ENCODE results near the gene PIM1. TPM values are rescaled to one million over a fixed set of nuclear protein-coding genes. Genes with fewer than 3 reads are reported as not detected.

PIM1 gene
- total and polyA plus RNA-seq, 9 of the 15 experiments (the other 6 are each of a cell fraction or from before 2014, with no cell fraction given) = 19.0 to 789 (median 212) TPM

- FAIRE-seq = no peak
- ChIA-PET CTCF (ENCODE audit: low intra/inter-chr PET ratio) (no interaction called here), POLR2A (interaction anchor here (0.6 to 1.1 kb wide), 4 partner anchors 8 to 29 kb away, joined by 3 to 4 read pairs (median 4); no protein-coding TSS in a partner anchor)
- BruUV-seq (replicated peaks) = no TSS peak
- H4K20me1 ChIP-seq (replicated peaks; ENCODE audit: control insufficient read depth, insufficient read depth, low read length) = no peaks in the 10 kb centered on the region
- no peaks in the 10 kb centered on the region for H3K79me2 ChIP-seq (ENCODE audit: control insufficient read depth, insufficient read depth, low read length)
- 78% methylated on average over 8 of the region's 8 CpGs for WGBS (ENCODE audit: insufficient coverage, low coverage, missing lambda C conversion rate)
- H3K4me1 ChIP-seq (replicated peaks in 1 of 2; ENCODE audit: control insufficient read depth in 2 of 2, insufficient read depth in 2 of 2, low read length in 2 of 2) = peaks cover 30 to 35% of the 10 kb centered on the region in 2 experiments
- no peak overlapping the region for H2AFZ ChIP-seq (ENCODE audit: low read depth, low read length)
- H3K4me2 ChIP-seq (ENCODE audit: insufficient read depth, low read length) = no peak overlapping the region
- peak overlapping the region in 1 of 2 experiments; percentile 1; a peak in 1 of 4 replicates for H3K9ac ChIP-seq (ENCODE audit: insufficient read depth in 1 of 2, low read depth in 2 of 2, low read length in 2 of 2)
- H3K36me3 ChIP-seq (ENCODE audit: control insufficient read depth, insufficient read depth, low read length) = no peaks in the 10 kb centered on the region
- in situ Hi-C loops (cut with MboI) = no loop called here
- H3K9me3 ChIP-seq (replicated peaks; ENCODE audit: control insufficient read depth, insufficient read depth, low read depth, low read length) = no peaks in the 10 kb centered on the region
- H3K4me3 ChIP-seq = no peak overlapping the region
- no peaks in the 10 kb centered on the region for H3K27me3 ChIP-seq (ENCODE audit: control insufficient read depth in 2 of 2, insufficient read depth in 2 of 2, low read length in 2 of 2)
- H3K9me1 ChIP-seq (ENCODE audit: control insufficient read depth, insufficient read depth, low read length) = no peaks in the 10 kb centered on the region
- intact Hi-C loops (cut with micrococcal nuclease) = no loop called here
- no peak for ATAC-seq
- no peak overlapping the region for H3K27ac ChIP-seq (ENCODE audit: extremely low read depth, low read depth, low read length)
- no peak for DNase-seq (ENCODE audit: extremely low read depth in 1 of 4, low spot score in 3 of 4)
- no peak for TF ChIP-seq ZNF445 (CRISPR knock-in tag; IDR thresholded peaks at IDR 0.05; ENCODE audit: low read depth)
- no peak for TF ChIP-seq KDM5B (IDR thresholded peaks at IDR 0.05; ENCODE audit: insufficient replicate concordance, low read depth, low read length)
- no peak for TF ChIP-seq PKNOX1 (IDR thresholded peaks at IDR 0.05)
- TF ChIP-seq ELK1 (CRISPR knock-in tag; IDR thresholded peaks at IDR 0.05) = no peak
- TF ChIP-seq SNAPC5 (CRISPR knock-in tag; IDR thresholded peaks at IDR 0.05) = no peak
- no peak for TF ChIP-seq TAF15 (IDR thresholded peaks at IDR 0.05; ENCODE audit: low read depth, low read length)
- no peak for TF ChIP-seq HNRNPLL (IDR thresholded peaks at IDR 0.05; ENCODE audit: low read depth, low read length, poor library complexity, severe bottlenecking)
- TF ChIP-seq SRSF7 (optimal IDR thresholded peaks at IDR 0.05; ENCODE audit: low read depth, low read length) = no peak
- no peak for TF ChIP-seq CHD1 (IDR thresholded peaks at IDR 0.05; ENCODE audit: low read length)
- TF ChIP-seq HNRNPH1 (optimal IDR thresholded peaks at IDR 0.05; ENCODE audit: low read depth, low read length) = no peak
- TF ChIP-seq NR2C2 (CRISPR knock-in tag; IDR thresholded peaks at IDR 0.05) = no peak
- no peak for TF ChIP-seq NR2C2 (tag; IDR thresholded peaks at IDR 0.05)
- no peak for TF ChIP-seq MEIS2 (IDR thresholded peaks at IDR 0.05; ENCODE audit: partially characterized antibody)
- no peak for TF ChIP-seq ZNF239 (CRISPR knock-in tag; IDR thresholded peaks at IDR 0.05)
- TF ChIP-seq E2F8 (IDR thresholded peaks at IDR 0.05; ENCODE audit: low read depth, partially characterized antibody) = no peak
- no peak for TF ChIP-seq RBM14 (IDR thresholded peaks at IDR 0.05; ENCODE audit: borderline replicate concordance, insufficient read depth, low read depth, low read length)
- no peak for TF ChIP-seq ZNF282 (CRISPR knock-in tag; IDR thresholded peaks at IDR 0.05)
- TF ChIP-seq HOXB6 (CRISPR knock-in tag; IDR thresholded peaks at IDR 0.05; ENCODE audit: borderline replicate concordance) = no peak
- TF ChIP-seq EGR1 (conservative IDR thresholded peaks at IDR 0.05) = no peak
- TF ChIP-seq ZNF766 (CRISPR knock-in tag; conservative IDR thresholded peaks at IDR 0.05) = no peak
Observed at GRCh38 chr6:37134036-37134395, 35.9 kb upstream of the PIM1 start.
